ENCODE results near the gene CHST3.

GRCh38 chr10:71984126-71984808, 20.1 kb downstream of the CHST3 start:
- TF ChIP-seq POLR2A (IDR thresholded peaks at IDR 0.05) (no peak), CTCF (IDR thresholded peaks at IDR 0.05) (no peak)
